SK-N-SH (cell line): ENCODE data around the gene SNED1.

Source experiments
- EP300 ChIP-seq, 2 experiments: IDR thresholded peaks; 2 replicates each; pipeline versions ENCODE4 v1.4.0 to v1.6.1; 2012; ENCODE audit warnings: borderline replicate concordance in 1 of 2, low read depth in 1 of 2, low read length in 1 of 2
- FOXM1 ChIP-seq: IDR thresholded peaks from 2 replicates; pipeline ENCODE4 v1.4.0; 2012; ENCODE audit warnings: low read depth, mild to moderate bottlenecking
- MEF2A ChIP-seq: IDR thresholded peaks from 2 replicates; pipeline ENCODE4 v1.4.0; 2012; ENCODE audit warnings: low read depth, borderline replicate concordance
- RAD21 ChIP-seq: IDR thresholded peaks from 2 replicates; pipeline ENCODE4 v1.6.1; 2012; ENCODE audit warnings: mild to moderate bottlenecking, low read length
- RCOR1 ChIP-seq: fragments of 150-350 bp; IDR thresholded peaks from 2 replicates; pipeline ENCODE4 v1.6.1; 2017; ENCODE audit warnings: antibody characterized with exemption, low read length
- RXRA ChIP-seq: IDR thresholded peaks from 2 replicates; pipeline ENCODE4 v1.4.0; 2012; ENCODE audit warnings: low read depth, mild to moderate bottlenecking, borderline replicate concordance
- TCF12 ChIP-seq: IDR thresholded peaks from 2 replicates; pipeline ENCODE4 v1.4.0; 2012
- YY1 ChIP-seq: IDR thresholded peaks from 2 replicates; pipeline ENCODE4 v1.4.0; 2012; ENCODE audit warnings: low read depth, mild to moderate bottlenecking
- TF ChIP-seq, protein P1 (sequence below): fragments of 200-600 bp; sonication (generic); IDR thresholded peaks from 2 replicates; pipeline ENCODE4 v1.6.1; 2017; ENCODE audit warnings: antibody characterized with exemption, mild to moderate bottlenecking, moderate library complexity
- TF ChIP-seq, protein P2 (sequence below): IDR thresholded peaks from 2 replicates; pipeline ENCODE4 v1.4.0; 2012; ENCODE audit warnings: low read depth

DNA sequence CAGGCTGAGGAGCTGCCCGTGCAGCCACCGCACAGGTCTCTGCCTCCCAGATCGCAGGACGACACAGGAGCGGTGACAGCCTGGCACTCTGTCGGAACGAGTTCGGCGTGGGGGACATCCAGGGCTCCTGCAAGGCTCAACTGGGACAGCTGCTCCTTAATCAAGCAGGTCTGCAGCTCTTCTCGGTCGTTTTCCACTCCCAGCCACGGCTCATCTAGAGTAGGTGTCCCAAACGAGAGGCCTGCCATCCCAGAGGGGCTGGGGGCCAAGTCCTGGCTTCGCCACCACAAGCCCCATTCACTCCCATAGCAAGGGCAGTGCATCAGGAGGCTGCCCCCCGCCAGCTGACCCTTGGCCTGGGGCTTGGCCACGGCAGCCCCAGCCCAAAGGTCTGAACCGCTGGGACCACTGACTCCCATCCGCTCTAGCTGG, 128.4 kb downstream of the SNED1 start:
- TF ChIP-seq TCF12 (no peak), YY1 (no peak), FOXM1 (no peak), EP300 (IDR thresholded peaks at IDR 0.05; ENCODE audit: borderline replicate concordance in 1 of 2, low read depth in 1 of 2, low read length in 1 of 2) (no peak), MEF2A (no peak), RXRA (no peak), RAD21 (no peak), RCOR1 (no peak)
- TF ChIP-seq, protein P1, sequence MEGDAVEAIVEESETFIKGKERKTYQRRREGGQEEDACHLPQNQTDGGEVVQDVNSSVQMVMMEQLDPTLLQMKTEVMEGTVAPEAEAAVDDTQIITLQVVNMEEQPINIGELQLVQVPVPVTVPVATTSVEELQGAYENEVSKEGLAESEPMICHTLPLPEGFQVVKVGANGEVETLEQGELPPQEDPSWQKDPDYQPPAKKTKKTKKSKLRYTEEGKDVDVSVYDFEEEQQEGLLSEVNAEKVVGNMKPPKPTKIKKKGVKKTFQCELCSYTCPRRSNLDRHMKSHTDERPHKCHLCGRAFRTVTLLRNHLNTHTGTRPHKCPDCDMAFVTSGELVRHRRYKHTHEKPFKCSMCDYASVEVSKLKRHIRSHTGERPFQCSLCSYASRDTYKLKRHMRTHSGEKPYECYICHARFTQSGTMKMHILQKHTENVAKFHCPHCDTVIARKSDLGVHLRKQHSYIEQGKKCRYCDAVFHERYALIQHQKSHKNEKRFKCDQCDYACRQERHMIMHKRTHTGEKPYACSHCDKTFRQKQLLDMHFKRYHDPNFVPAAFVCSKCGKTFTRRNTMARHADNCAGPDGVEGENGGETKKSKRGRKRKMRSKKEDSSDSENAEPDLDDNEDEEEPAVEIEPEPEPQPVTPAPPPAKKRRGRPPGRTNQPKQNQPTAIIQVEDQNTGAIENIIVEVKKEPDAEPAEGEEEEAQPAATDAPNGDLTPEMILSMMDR, result no peak
- TF ChIP-seq, protein P2, sequence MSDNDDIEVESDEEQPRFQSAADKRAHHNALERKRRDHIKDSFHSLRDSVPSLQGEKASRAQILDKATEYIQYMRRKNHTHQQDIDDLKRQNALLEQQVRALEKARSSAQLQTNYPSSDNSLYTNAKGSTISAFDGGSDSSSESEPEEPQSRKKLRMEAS, result no peak
